Uterine smooth muscle cell (primary cell): ENCODE data around the gene CT45A2. TPM values are rescaled to one million over a fixed set of nuclear protein-coding genes. Genes with fewer than 3 reads are reported as not detected.

ENCODE experiments used
- total RNA-seq: library from RNA; depleted of rRNA; stranded (reverse); fragments of >200 nt; gene quantifications from 2 replicates; pipeline ENCODE4 v1.2.3, GENCODE V29; 2014

CT45A2 gene
- not detected in 2 replicates for total RNA-seq

GRCh38 chrX:135819912-135820311 is at the start of gene CT45A2:
Gene CT45A2, minus strand, starts transcription at chrX:135820012. Its CDS starts 3,747 bp downstream, at chrX:135816265.

GRCh38 chrX:135854438-135854837 is 34.6 kb upstream of the CT45A2 start, which contains the start of gene CT45A8:
Gene CT45A8, minus strand, starts transcription at chrX:135854538. Its CDS starts 3,755 bp downstream, at chrX:135850783.

GRCh38 chrX:135837180-135837579 is 17.4 kb upstream of the CT45A2 start, which contains the start of gene CT45A7:
Gene CT45A7, minus strand, starts transcription at chrX:135837280. Its CDS starts 3,747 bp downstream, at chrX:135833533.

GRCh38 chrX:135802687-135803086 is 17.1 kb downstream of the CT45A2 start, which contains the start of gene CT45A6:
Gene CT45A6, minus strand, starts transcription at chrX:135802787. Its CDS starts 3,794 bp downstream, at chrX:135798993.

GRCh38 chrX:135785403-135785802 is 34.4 kb downstream of the CT45A2 start, which contains the start of gene CT45A5:
Gene CT45A5, minus strand, starts transcription at chrX:135785503. Its CDS starts 3,774 bp downstream, at chrX:135781729.

GRCh38 chrX:135768091-135768490 is 51.7 kb downstream of the CT45A2 start, which contains the start of gene CT45A3:
Gene CT45A3, minus strand, starts transcription at chrX:135768191. Its CDS starts 3,747 bp downstream, at chrX:135764444.

Other genes with a start within 250 kb of the CT45A2 start
- not detected in 2 replicates for gene CT45A1, start 106.4 kb downstream of the CT45A2 start, total RNA-seq
- not detected in 2 replicates for gene CT45A3, start 51.8 kb downstream of the CT45A2 start, total RNA-seq
- gene CT45A5, start 34.5 kb downstream of the CT45A2 start, total RNA-seq, result not detected in 2 replicates
- not detected in 2 replicates for gene CT45A6, start 17.2 kb downstream of the CT45A2 start, total RNA-seq
- gene CT45A7, start 17.3 kb upstream of the CT45A2 start, total RNA-seq, result not detected in 2 replicates
- not detected in 2 replicates for gene CT45A8, start 34.5 kb upstream of the CT45A2 start, total RNA-seq
- gene CT45A9, start 51.8 kb upstream of the CT45A2 start, total RNA-seq, result not detected in 2 replicates
- not detected in 2 replicates for gene CT45A10, start 73.4 kb upstream of the CT45A2 start, total RNA-seq
- gene SAGE1, start 73.7 kb upstream of the CT45A2 start, total RNA-seq, result not detected in 2 replicates
- 9.1 and 9.3 TPM in 2 replicates for gene MMGT1, start 154.0 kb upstream of the CT45A2 start, total RNA-seq
- 29.2 and 38.4 TPM in 2 replicates for gene SLC9A6, start 165.4 kb upstream of the CT45A2 start, total RNA-seq